Upper lobe of right lung (tissue), 1 donor: Measurements from ENCODE around the gene ANO2. TPM values are rescaled to one million over a fixed set of nuclear protein-coding genes. Genes with fewer than 3 reads are reported as not detected.

Experiments
- ATAC-seq: fragments of 200-7000 bp; cut with Tn5 transposase; one replicate; pipeline ENCODE4 v1.9.1; 2020; ENCODE audit warnings: mild to moderate bottlenecking, moderate library complexity
- DNase-seq: peaks from one replicate; pipeline ENCODE4 v3.0.0-alpha.2; 2020
- H3K27ac ChIP-seq: fragments of 200-600 bp; one replicate; pipeline ENCODE4 v1.8.0; 2022
- H3K27me3 ChIP-seq: fragments of 200-600 bp; one replicate; pipeline ENCODE4 v1.8.0; 2022; ENCODE audit warnings: mild to moderate bottlenecking
- H3K36me3 ChIP-seq: fragments of 200-600 bp; one replicate; pipeline ENCODE4 v1.8.0; 2022
- H3K4me1 ChIP-seq: fragments of 200-600 bp; one replicate; pipeline ENCODE4 v1.8.0; 2022
- H3K4me3 ChIP-seq: fragments of 200-600 bp; one replicate; pipeline ENCODE4 v1.8.0; 2022; ENCODE audit warnings: mild to moderate bottlenecking
- H3K9me3 ChIP-seq: fragments of 200-600 bp; one replicate; pipeline ENCODE4 v1.8.0; 2022
- intact Hi-C: fragments of 100-400 bp; cut with DNase I; formaldehyde crosslinking; loops from one replicate; pipeline ENCODE4 v1.11.0; 2022
- total RNA-seq: library from RNA; stranded (reverse); fragmentation: NEBNext Ultra II Directional; extraction: Animal tissue kit (Norgen Biotek cat#: 25700); gene quantifications from one replicate; pipeline ENCODE4 v1.2.1, GENCODE V29; 2021
- TF ChIP-seq, protein P1 (sequence below): fragments of 200-600 bp; IDR thresholded peaks from one replicate; pipeline ENCODE4 v1.8.0; 2022; ENCODE audit warnings: antibody characterized with exemption
- donor health status: DM: no; HTN: yes; CAD: no; lungs with severe emphysema.

Gene ANO2
- total RNA-seq, 1 donor from 2014 or later, result 36.8 TPM

DNA sequence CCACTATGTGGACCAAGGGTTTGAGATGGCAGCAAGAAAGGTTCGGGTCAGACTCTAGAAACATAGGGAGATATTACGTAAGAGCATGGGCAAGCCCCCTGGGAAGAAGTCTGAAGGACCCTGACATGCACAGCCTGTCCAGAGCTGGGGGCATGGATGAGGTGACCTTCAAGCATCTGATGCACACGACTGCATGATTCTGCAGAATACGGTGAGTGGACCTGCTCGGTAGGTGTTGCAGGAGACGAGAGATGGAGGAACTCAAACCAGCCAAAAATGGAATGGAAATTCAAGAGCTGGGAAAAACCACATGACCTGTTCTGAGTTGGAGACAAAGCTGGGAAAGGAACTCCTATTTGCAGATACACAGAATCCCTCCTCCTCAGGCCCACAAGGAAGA, 43.6 kb downstream of the ANO2 start:
- intact Hi-C loops, result no loop called here
- DNase-seq, result no peak
- no peaks in the 10 kb centered on the region for H3K4me1 ChIP-seq
- no peaks in the 10 kb centered on the region for H3K9me3 ChIP-seq
- H3K27me3 ChIP-seq, result peaks cover 8% of the 10 kb centered on the region
- no peak overlapping the region for H3K4me3 ChIP-seq
- no peak overlapping the region for H3K27ac ChIP-seq
- no peak for ATAC-seq
- H3K36me3 ChIP-seq, result no peaks in the 10 kb centered on the region
- TF ChIP-seq, protein P1, sequence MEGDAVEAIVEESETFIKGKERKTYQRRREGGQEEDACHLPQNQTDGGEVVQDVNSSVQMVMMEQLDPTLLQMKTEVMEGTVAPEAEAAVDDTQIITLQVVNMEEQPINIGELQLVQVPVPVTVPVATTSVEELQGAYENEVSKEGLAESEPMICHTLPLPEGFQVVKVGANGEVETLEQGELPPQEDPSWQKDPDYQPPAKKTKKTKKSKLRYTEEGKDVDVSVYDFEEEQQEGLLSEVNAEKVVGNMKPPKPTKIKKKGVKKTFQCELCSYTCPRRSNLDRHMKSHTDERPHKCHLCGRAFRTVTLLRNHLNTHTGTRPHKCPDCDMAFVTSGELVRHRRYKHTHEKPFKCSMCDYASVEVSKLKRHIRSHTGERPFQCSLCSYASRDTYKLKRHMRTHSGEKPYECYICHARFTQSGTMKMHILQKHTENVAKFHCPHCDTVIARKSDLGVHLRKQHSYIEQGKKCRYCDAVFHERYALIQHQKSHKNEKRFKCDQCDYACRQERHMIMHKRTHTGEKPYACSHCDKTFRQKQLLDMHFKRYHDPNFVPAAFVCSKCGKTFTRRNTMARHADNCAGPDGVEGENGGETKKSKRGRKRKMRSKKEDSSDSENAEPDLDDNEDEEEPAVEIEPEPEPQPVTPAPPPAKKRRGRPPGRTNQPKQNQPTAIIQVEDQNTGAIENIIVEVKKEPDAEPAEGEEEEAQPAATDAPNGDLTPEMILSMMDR, result no peak

DNA sequence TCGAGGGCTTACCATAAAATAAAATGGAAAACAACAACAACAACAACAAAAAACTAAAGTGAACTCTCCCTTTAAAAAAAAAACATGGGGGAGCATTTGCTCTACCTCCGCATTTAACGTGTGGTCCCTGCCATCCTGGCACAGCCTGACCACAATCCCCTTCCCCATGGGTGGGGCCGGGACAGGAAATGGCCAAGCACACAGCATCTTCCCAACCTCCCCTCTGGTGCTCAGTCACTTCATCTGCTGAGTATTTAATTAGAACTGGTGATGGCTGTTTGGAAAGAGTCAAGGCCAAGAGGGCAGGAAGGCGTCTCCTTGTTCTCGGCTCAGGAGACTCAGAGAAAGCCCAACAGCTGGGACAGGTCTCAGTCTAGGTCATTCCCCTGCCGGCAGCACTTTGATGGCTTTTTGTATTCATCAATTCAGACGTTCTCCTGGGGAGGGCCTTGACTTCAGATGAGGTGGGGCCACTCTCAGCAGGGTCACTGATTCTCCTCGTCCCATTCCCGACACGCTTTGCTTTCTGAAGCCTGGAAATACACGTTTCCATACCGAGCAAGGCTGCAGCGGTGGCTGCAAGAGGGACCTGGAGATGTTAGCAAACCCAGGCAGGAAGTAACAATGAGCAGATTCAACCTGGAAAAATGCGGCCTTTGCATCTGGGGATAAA, 44.4 kb downstream of the ANO2 start:
- TF ChIP-seq, protein P1, result no peak
- H3K27me3 ChIP-seq, result peaks cover 10% of the 10 kb centered on the region
- no peak for DNase-seq
- no peak for ATAC-seq
- no peak overlapping the region for H3K27ac ChIP-seq
- intact Hi-C loops, result no loop called here
- H3K9me3 ChIP-seq, result no peaks in the 10 kb centered on the region
- no peaks in the 10 kb centered on the region for H3K36me3 ChIP-seq
- no peaks in the 10 kb centered on the region for H3K4me1 ChIP-seq
- H3K4me3 ChIP-seq, result no peak overlapping the region

- H3K36me3 ChIP-seq, result no peaks in the 10 kb centered on the region
- TF ChIP-seq, protein P1, result no peak
- H3K27me3 ChIP-seq, result peaks cover 12% of the 10 kb centered on the region
- H3K4me1 ChIP-seq, result no peaks in the 10 kb centered on the region
- ATAC-seq, result no peak
- no peak overlapping the region for H3K4me3 ChIP-seq
- intact Hi-C loops, result no loop called here
- H3K9me3 ChIP-seq, result no peaks in the 10 kb centered on the region
- DNase-seq, result no peak
- no peak overlapping the region for H3K27ac ChIP-seq
These were observed 45.0 kb downstream of the ANO2 start for GRCh38 chr12:5900076-5900475.

DNA sequence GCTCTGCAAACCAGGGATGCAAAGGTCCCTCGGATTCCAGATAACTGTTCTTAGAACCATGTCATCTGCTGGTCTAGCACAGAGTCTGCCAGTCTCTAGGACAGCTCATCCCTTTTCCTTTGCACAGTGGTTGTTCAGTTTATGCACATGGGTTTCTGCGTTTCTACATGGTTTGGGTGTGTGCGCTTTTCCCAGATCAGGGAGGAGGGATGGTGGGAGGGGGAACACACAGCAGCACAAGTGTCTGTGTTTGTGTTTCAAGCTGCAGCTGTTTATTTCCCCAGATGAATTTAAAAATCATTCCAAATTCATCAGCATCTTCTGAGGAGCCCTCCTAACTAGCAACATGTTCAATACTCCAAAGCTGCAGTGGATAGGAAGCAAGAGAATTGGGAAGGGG, 45.4 kb downstream of the ANO2 start:
- H3K36me3 ChIP-seq, result no peaks in the 10 kb centered on the region
- no peak overlapping the region for H3K27ac ChIP-seq
- H3K27me3 ChIP-seq, result peaks cover 12% of the 10 kb centered on the region
- no peaks in the 10 kb centered on the region for H3K9me3 ChIP-seq
- DNase-seq (no peak), ATAC-seq (no peak)
- no peaks in the 10 kb centered on the region for H3K4me1 ChIP-seq
- TF ChIP-seq, protein P1, result no peak
- H3K4me3 ChIP-seq, result no peak overlapping the region
- intact Hi-C loops, result no loop called here

- no peaks in the 10 kb centered on the region for H3K9me3 ChIP-seq
- no peaks in the 10 kb centered on the region for H3K36me3 ChIP-seq
- no peak overlapping the region for H3K4me3 ChIP-seq
- DNase-seq (no peak), ATAC-seq (no peak)
- H3K27ac ChIP-seq, result no peak overlapping the region
- H3K4me1 ChIP-seq, result no peaks in the 10 kb centered on the region
- H3K27me3 ChIP-seq, result peaks cover 12% of the 10 kb centered on the region
- intact Hi-C loops, result no loop called here
- TF ChIP-seq, protein P1, result no peak
These were observed 46.2 kb downstream of the ANO2 start for GRCh38 chr12:5898874-5899273.
